Testis (tissue), 3 donors: ENCODE results near the gene CD4. TPM values are rescaled to one million over a fixed set of nuclear protein-coding genes. Genes with fewer than 3 reads are reported as not detected.

Source experiments
- DNase-seq: peaks from one replicate; pipeline ENCODE4 v3.0.0-alpha.2; 2019
- H3K27ac ChIP-seq, 2 donors: fragments of 200-600 bp; sonication (generic); one replicate each; pipeline ENCODE4 v1.5.1; 2019
- H3K27me3 ChIP-seq: fragments of 200-600 bp; sonication (generic); one replicate; pipeline ENCODE4 v1.5.1; 2019
- H3K36me3 ChIP-seq: fragments of 200-600 bp; sonication (generic); one replicate; pipeline ENCODE4 v1.5.1; 2017; ENCODE audit warnings: low read depth; ENCODE audit errors: missing control alignments
- H3K4me1 ChIP-seq: fragments of 200-600 bp; sonication (generic); one replicate; pipeline ENCODE4 v1.5.1; 2019
- H3K4me3 ChIP-seq, 2 donors: fragments of 200-600 bp; sonication (generic); one replicate each; pipeline ENCODE4 v1.5.1; 2017 to 2019
- H3K9me3 ChIP-seq: fragments of 200-600 bp; sonication (generic); one replicate; pipeline ENCODE4 v1.5.1; 2017
- CTCF ChIP-seq, 3 experiments: fragments of 450-650 bp in 2 of 3; fragments of 200-600 bp in 1 of 3; sonication (generic) in 1 of 3; IDR thresholded peaks; one replicate each; pipeline ENCODE4 v1.5.1; 2016 to 2019; ENCODE audit warnings: antibody characterized with exemption in 3 of 3, mild to moderate bottlenecking in 2 of 3, moderate library complexity in 1 of 3
- POLR2A ChIP-seq: fragments of 450-650 bp; IDR thresholded peaks from one replicate; pipeline ENCODE4 v1.6.1; 2017; ENCODE audit warnings: antibody characterized with exemption, mild to moderate bottlenecking, moderate library complexity
- WGBS, 2 donors: methylation state at CpG; one replicate each; pipeline ENCODE4 v1.1.5; 2018; 5-methylcytosine and 5-hydroxymethylcytosine counted together
- intact Hi-C: fragments of 100-400 bp; cut with DNase I; formaldehyde crosslinking; loops from one replicate; pipeline ENCODE4 v1.15.1; 2023; ENCODE audit warnings: low total_unique reads
- polyA plus RNA-seq: library from polyadenylated mRNA; stranded (reverse); fragments of 350-450 nt; fragmentation: Illumina TruSeq; extraction: RNeasy Lipid Tissue Mini Kit (QIAGEN cat#74804); gene quantifications from one replicate; pipeline ENCODE4 v1.2.3, GENCODE V29; 2014; ENCODE audit warnings: low read depth, low replicate concordance; ENCODE audit not compliant: insufficient read depth
- total RNA-seq, 2 donors: library from RNA; depleted of rRNA; stranded (reverse); fragments of >200 nt; gene quantifications; one replicate each; pipeline ENCODE4 v1.2.3, GENCODE V29; 2016

Gene CD4
- total and polyA plus RNA-seq, 3 donors from 2014 or later = 2.0 to 22.2 (median 4.5) TPM

DNA sequence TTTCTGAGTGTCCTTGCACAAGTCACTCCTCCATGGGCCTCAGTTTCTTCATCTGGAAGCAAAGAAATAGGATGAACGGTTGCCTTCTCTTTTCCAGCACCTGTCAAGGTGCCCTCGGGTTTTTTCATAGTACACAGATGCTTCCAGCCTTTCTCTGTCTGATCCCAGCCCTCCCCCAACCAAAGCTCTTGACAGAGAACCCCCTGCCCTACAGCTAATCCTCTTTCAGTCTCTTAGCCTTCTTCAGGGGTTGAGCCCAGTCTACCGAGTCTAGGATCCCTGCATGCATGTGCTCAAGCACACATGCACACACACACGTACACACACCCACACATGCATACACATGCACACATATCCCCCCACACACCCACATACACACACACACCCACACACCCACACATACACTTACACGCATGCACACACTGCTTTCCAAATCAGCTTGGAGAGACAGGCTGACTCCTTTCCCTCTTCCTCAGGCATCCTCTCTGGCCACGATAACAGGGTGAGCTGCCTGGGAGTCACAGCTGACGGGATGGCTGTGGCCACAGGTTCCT is 57.1 kb downstream of the CD4 start:
- Histone ChIP-seq H3K9me3 (no peaks in the 10 kb centered on the region), H3K4me3 (no peak overlapping the region), H3K27me3 (no peaks in the 10 kb centered on the region), H3K27ac (no peak overlapping the region), H3K4me1 (no peaks in the 10 kb centered on the region), H3K36me3 (no peaks in the 10 kb centered on the region)
- intact Hi-C loops = no loop called here
- 88 to 95% methylated on average over 5 to 7 of the region's 7 CpGs for WGBS, 2 donors
- DNase-seq = no peak
- TF ChIP-seq CTCF (IDR thresholded peaks at IDR 0.05) (no peak), POLR2A (no peak)

DNA sequence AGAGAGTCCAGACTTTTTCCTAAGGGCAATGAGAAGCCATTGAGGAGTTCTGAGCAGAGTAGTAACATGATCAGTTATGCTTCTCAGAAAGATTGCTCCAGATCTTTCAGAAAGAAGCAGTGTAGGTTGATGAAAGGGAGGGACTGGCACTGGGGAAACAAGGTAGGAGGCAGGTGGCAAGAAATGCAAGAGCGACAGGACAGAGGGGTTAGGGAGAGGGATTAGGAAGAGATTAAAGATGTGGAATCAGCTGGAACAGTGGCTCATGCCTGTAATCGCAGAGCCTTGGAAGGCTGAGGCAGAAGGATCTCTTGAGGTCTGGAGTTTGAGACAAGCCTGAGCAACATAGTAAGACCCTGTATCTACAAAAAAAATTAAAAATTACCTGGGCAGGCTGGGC is 58.3 kb downstream of the CD4 start:
- WGBS, 2 donors = 98% methylated on average over 2 of the region's 2 CpGs
- H3K27ac ChIP-seq = no peak overlapping the region
- TF ChIP-seq CTCF (IDR thresholded peaks at IDR 0.05) (no peak), POLR2A (no peak)
- DNase-seq = no peak
- no peaks in the 10 kb centered on the region for H3K27me3 ChIP-seq
- intact Hi-C loops = no loop called here
- no peaks in the 10 kb centered on the region for H3K4me1 ChIP-seq
- H3K36me3 ChIP-seq = no peaks in the 10 kb centered on the region
- H3K4me3 ChIP-seq = no peak overlapping the region
- no peaks in the 10 kb centered on the region for H3K9me3 ChIP-seq

DNA sequence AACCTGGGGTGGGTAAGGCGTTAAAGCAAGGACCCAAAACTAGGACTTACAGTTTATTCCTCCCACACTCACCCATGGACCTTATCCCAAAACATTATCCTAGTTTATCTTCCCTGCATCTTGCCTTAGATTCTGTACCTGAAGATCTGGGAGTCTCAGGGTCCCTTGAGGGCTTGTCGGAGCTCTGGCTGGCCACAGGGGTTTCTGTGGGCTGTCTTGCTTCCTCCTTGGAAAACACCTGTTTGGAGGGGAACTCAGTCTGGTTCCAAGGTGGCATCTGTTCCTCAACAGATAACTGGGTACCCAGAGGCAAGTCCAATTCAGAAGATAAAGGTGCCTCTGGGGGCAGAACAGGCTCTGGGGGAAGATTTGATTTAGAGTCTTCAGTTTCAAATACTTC is 60.1 kb downstream of the CD4 start:
- Histone ChIP-seq H3K36me3 (no peaks in the 10 kb centered on the region), H3K4me3 (no peak overlapping the region), H3K27ac (no peak overlapping the region), H3K4me1 (peaks cover 16% of the 10 kb centered on the region), H3K27me3 (no peaks in the 10 kb centered on the region), H3K9me3 (no peaks in the 10 kb centered on the region)
- intact Hi-C loops = no loop called here
- TF ChIP-seq CTCF (IDR thresholded peaks at IDR 0.05) (no peak), POLR2A (no peak)
- 88% methylated on average over 2 of the region's 2 CpGs for WGBS, 2 donors
- DNase-seq = no peak

GRCh38 chr12:6849976-6850560 is 60.7 kb downstream of the CD4 start:
- peaks cover 19% of the 10 kb centered on the region for H3K4me1 ChIP-seq
- H3K27me3 ChIP-seq = no peaks in the 10 kb centered on the region
- H3K9me3 ChIP-seq = no peaks in the 10 kb centered on the region
- TF ChIP-seq POLR2A (no peak), CTCF (IDR thresholded peaks at IDR 0.05) (no peak)
- no peak for DNase-seq
- no peak overlapping the region for H3K4me3 ChIP-seq
- H3K36me3 ChIP-seq = no peaks in the 10 kb centered on the region
- WGBS, 2 donors = 66 to 73% methylated on average over 10 of the region's 10 CpGs
- intact Hi-C loops = no loop called here
- H3K27ac ChIP-seq = no peak overlapping the region

GRCh38 chr12:6850796-6851152 is 61.4 kb downstream of the CD4 start:
- H3K4me1 ChIP-seq = peaks cover 19% of the 10 kb centered on the region
- WGBS, 2 donors = 35 to 38% methylated on average over 16 of the region's 16 CpGs

More at GRCh38 chr12:6850796-6851152, 61.4 kb downstream of the CD4 start:
- Histone ChIP-seq H3K4me3 (peak overlapping the region; percentile 68 to 76), H3K36me3 (no peaks in the 10 kb centered on the region), H3K27me3 (no peaks in the 10 kb centered on the region), H3K27ac (peak overlapping the region in 1 of 2 donors; percentile 98), H3K9me3 (no peaks in the 10 kb centered on the region)
- intact Hi-C loops = no loop called here
- DNase-seq = no peak
- no peak for TF ChIP-seq CTCF (IDR thresholded peaks at IDR 0.05)
- TF ChIP-seq POLR2A = no peak
